ENCODE results near the gene WDR6. TPM values are rescaled to one million over a fixed set of nuclear protein-coding genes. Genes with fewer than 3 reads are reported as not detected.
A peak's percentile ranks its signal among the peaks of the same experiment; 100 is the strongest.

Gene WDR6
- total and polyA plus RNA-seq, 10 of the 15 experiments (the other 5 are each of a cell fraction or from before 2014, with no cell fraction given) = 21.3 to 169 (median 107) TPM

- TF ChIP-seq USF1 (IDR thresholded peaks at IDR 0.05; ENCODE audit: borderline replicate concordance, extremely low read length, insufficient read depth, low read depth, low read length) = no peak
- peak; percentile 87; the same call in 1 of the 2 replicates for TF ChIP-seq ZBED1 (IDR thresholded peaks at IDR 0.05; ENCODE audit: borderline replicate concordance)
- TF ChIP-seq EGR1 (IDR thresholded peaks at IDR 0.05; ENCODE audit: borderline replicate concordance in 1 of 2, low read depth in 2 of 2, low read length in 2 of 2) = peak in 1 of 2 experiments; percentile 91; a peak in 2 of 3 replicates
- no peak for TF ChIP-seq RFX5 (IDR thresholded peaks at IDR 0.05; ENCODE audit: low read depth, low read length)
- TF ChIP-seq TCF3 (IDR thresholded peaks at IDR 0.05; ENCODE audit: borderline replicate concordance, insufficient read depth, low read depth, low read length) = peak; percentile 70; the same call in 1 of the 2 replicates
- TF ChIP-seq LARP7 (IDR thresholded peaks at IDR 0.05) = peak; percentile 75; the same call in 1 of the 2 replicates
- TF ChIP-seq IKZF1 (conservative IDR thresholded peaks at IDR 0.05) = peak; percentile 65
- TF ChIP-seq E2F8 (IDR thresholded peaks at IDR 0.05; ENCODE audit: low read depth, partially characterized antibody) = peak; percentile 15
- peak; percentile 99 for TF ChIP-seq POLR2AphosphoS5 (IDR thresholded peaks at IDR 0.05; ENCODE audit: low read length)
- TF ChIP-seq SRF (IDR thresholded peaks at IDR 0.05; ENCODE audit: low read depth in 2 of 2, low read length in 2 of 2) = no peak
- TF ChIP-seq, protein P1, sequence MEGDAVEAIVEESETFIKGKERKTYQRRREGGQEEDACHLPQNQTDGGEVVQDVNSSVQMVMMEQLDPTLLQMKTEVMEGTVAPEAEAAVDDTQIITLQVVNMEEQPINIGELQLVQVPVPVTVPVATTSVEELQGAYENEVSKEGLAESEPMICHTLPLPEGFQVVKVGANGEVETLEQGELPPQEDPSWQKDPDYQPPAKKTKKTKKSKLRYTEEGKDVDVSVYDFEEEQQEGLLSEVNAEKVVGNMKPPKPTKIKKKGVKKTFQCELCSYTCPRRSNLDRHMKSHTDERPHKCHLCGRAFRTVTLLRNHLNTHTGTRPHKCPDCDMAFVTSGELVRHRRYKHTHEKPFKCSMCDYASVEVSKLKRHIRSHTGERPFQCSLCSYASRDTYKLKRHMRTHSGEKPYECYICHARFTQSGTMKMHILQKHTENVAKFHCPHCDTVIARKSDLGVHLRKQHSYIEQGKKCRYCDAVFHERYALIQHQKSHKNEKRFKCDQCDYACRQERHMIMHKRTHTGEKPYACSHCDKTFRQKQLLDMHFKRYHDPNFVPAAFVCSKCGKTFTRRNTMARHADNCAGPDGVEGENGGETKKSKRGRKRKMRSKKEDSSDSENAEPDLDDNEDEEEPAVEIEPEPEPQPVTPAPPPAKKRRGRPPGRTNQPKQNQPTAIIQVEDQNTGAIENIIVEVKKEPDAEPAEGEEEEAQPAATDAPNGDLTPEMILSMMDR (IDR thresholded peaks at IDR 0.05 in 2 of 3, conservative IDR thresholded peaks at IDR 0.05 in 1 of 3; ENCODE audit: control insufficient read depth in 2 of 3, extremely low read depth in 1 of 3, insufficient read depth in 1 of 3, low read depth in 3 of 3, low read length in 3 of 3) = peak in 2 of 3 experiments; percentile 9 to 29; a peak in 1 of 6 replicates
- 0 out of 2 replicates have a peak, but pooled peaks have one; percentile 7 for TF ChIP-seq ZNF24 (IDR thresholded peaks at IDR 0.05)
- TF ChIP-seq NKRF (conservative IDR thresholded peaks at IDR 0.05) = peak; percentile 87
- peak; percentile 95 for TF ChIP-seq POU2F2 (IDR thresholded peaks at IDR 0.05; ENCODE audit: borderline replicate concordance, low read depth, low read length)
- TF ChIP-seq POLR2A (IDR thresholded peaks at IDR 0.05; ENCODE audit: low read depth, low read length) = no peak
- TF ChIP-seq CEBPZ (IDR thresholded peaks at IDR 0.05; ENCODE audit: low read depth, low read length) = no peak
- no peak for TF ChIP-seq MTA3 (IDR thresholded peaks at IDR 0.05; ENCODE audit: borderline replicate concordance, low read length)
Measured at GRCh38 chr3:49028673-49029562, 21.7 kb downstream of the WDR6 start, which contains the start of gene IMPDH2 (continued).
